Activated CD4-positive, CD25-positive, alpha-beta regulatory T cell treated with anti-CD3 and anti-CD28 coated beads, Interleukin-2, amount 50 U/mL, for 24 hours (primary cell): Measurements from ENCODE around the gene ADD1.

Experiments
- ATAC-seq, 2 donors: fragments of 150-1000 bp; cut with Tn5 transposase; one replicate each; pipeline ENCODE4 v1.10.0; 2021; ENCODE audit warnings: mild to moderate bottlenecking in 1 of 2, moderate library complexity in 1 of 2

Gene ADD1, protein sequence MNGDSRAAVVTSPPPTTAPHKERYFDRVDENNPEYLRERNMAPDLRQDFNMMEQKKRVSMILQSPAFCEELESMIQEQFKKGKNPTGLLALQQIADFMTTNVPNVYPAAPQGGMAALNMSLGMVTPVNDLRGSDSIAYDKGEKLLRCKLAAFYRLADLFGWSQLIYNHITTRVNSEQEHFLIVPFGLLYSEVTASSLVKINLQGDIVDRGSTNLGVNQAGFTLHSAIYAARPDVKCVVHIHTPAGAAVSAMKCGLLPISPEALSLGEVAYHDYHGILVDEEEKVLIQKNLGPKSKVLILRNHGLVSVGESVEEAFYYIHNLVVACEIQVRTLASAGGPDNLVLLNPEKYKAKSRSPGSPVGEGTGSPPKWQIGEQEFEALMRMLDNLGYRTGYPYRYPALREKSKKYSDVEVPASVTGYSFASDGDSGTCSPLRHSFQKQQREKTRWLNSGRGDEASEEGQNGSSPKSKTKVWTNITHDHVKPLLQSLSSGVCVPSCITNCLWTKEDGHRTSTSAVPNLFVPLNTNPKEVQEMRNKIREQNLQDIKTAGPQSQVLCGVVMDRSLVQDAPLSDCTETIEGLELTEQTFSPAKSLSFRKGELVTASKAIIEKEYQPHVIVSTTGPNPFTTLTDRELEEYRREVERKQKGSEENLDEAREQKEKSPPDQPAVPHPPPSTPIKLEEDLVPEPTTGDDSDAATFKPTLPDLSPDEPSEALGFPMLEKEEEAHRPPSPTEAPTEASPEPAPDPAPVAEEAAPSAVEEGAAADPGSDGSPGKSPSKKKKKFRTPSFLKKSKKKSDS

DNA sequence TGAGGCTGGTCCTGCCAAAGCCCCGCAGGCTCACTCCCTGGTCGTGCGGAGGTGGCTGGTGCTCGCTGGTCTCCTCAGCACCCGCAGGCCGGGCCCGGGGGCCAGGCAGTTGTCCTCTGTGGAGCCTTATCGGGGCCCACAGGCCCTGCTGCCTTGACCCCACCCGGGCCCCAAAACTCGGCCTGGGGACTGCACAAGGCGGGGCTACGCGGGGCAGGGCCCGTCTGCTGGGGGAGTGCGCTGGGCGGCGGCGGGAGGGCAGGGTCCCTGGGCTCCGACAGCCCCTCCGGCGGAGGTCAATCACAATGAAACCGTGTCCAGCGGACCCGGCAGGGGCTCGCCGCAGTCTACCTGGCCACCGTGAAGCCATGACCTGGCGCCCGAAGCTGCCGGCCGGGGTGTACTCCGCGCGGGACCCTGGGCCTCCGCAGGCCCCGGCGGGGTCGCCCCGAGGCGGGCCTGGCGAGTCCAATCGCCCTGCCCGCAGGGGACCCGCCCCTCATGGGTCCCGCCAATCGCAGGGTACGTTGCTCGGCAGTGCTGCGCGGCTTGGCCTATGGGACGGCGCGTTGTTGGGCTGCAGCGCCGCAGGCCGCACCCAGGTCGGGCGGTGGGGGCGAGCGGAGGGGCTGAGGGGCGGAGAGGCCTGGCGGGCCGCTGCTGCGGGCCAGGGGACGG lies at the start of gene ADD1:
TSS of gene ADD1 (plus strand) at position 582 of the 678 bp plus-strand sequence. CDS start 32,072 bp downstream, outside the sequence.
- ATAC-seq, result peak; percentile 93 to 95

DNA sequence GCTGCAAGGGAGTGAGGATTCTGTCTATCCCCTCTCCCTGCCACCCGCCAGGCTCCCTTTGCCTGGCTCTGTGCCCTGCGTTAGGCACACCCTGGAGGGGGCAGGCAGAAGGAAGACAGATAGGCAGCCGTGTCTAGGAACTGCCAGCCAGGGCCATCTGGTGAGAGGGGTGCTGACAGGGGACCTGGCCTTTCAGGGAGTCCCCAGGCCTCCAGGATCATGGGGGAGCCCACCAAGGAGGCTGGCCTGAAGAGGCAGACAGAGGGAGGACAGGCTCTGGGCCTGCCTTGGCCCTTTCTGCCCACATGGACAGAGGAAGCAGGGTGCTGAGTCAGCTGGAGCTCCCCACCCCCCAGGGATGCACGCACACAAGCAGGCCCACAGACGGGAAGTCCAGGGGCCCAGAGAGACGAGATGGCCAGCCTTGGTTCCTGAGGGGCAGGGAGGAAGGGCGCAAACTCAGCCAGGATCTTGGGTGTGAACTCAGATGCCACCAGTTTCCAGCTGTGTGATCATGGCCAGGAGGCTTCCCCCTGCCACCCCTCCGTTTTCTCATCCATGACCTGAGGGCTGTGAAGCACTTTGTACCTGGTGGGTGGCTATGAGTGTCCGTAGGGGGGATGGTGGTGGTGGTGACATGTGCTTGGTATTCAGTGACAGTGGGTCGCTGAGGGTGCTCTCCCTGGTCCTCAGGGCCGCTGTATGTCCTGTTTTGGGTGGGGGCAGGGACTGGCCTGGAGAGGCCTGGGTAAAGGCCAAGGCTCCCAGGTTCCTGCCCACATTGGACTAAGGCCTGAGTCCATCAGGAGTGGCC lies 49.0 kb upstream of the ADD1 start:
- ATAC-seq, result no peak

DNA sequence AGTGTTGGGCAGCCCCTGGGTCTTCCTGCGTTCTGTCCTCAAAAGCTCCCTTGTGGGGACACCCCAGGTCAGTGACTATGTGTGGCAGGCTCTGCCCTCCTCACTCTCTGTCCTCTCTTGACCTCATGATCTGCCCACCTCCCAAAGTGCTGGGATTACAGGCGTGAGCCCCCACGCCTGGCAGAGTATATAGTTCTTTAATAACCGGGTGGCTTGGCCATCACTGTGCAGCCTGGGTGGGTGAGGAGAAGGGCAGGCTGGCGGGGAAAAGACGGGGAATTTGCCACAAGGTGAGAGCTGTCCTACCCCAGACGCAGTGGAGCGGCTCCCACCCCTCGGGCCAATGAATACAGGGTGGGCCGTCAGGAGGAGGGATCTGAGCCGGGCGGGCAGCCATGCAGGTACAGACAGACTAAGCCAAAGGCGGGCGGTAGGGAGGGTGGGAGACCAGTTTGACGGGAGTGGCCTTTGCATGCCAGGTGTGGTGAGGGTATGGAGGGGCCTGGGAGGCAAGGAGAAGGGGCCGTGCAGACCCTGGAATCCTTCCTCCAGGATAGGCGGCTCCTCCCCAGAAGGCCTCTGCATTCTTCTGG lies 48.2 kb upstream of the ADD1 start:
- no peak for ATAC-seq

DNA sequence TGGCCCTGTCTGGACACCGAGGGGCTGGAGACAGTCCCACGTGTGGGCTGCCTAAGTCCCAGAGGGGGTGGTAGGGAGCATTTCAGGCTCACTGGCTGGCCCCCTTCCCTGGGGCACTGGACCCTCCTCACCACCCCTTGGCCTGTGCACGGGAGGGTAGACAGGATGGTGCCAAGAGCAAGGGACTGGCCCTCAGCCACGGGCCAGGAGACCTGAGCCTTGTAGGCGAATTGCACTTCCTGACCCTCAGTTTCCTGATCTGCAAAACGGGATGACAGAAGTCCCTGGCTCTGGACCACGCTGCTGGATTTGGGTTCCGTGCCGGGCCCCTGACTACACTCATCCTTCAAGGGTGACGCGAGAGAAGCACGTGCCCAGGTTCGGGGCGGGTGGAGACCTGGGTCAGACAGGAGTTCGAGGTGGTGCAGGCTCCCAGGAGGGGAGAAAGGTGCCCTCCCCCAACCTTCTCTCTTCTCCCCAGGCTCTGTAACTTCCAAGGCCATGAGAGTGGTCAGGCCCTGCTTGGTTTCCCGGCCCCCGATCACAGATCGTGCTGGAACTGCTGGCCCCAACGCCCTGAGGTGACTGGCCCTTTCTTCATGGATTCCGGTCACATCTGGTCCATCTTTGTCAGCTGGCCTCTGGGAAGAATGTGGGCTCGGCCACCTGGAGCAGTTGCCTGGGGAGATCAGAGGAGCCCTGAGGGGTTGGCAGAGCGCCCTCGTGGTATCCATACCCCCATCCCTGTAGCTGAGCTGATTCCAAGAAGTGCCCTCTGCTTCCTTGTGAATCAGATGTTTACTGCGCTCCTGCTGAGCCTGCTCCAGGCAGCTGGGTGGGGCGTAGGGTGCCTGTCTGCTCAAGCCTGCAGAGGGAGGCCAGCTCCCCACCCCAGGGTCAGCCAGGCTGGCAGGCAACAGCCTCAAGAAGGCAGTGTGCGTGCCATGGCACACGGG lies 47.5 kb upstream of the ADD1 start:
- no peak for ATAC-seq

DNA sequence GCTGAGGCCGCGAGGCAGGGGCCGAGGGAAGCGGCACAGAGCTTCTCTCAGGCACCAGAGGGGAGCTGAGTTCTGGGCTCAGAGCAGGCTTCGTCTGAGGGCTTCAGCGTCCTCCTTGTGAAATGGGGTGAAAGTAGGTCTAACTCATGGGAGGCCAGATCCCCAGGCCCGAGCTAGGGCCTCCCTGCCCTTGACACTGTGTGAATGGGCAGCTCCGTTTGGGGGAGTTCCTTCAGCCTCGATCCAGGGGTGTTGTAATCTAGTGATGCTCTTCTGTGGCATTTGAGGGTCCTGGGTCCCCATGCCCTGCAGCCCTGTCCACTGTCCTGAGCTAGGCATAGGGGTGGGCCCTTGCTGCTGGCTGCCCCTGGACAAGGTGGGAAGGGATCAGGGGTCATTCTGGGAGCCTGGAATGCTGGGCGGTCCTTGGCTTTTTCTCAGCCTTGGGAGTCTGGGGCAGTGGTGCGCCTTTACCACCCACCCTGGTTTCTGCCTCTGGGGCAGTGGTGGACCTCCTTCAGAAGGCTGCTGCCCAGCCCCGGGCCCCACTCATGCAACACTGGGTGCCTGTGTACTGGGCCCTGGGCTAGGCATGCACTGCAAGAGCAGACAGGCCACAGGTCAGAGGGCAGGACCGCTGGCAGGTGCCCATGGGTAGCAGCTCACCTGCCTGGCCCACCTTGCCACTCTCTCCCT lies 46.6 kb upstream of the ADD1 start:
- no peak for ATAC-seq

DNA sequence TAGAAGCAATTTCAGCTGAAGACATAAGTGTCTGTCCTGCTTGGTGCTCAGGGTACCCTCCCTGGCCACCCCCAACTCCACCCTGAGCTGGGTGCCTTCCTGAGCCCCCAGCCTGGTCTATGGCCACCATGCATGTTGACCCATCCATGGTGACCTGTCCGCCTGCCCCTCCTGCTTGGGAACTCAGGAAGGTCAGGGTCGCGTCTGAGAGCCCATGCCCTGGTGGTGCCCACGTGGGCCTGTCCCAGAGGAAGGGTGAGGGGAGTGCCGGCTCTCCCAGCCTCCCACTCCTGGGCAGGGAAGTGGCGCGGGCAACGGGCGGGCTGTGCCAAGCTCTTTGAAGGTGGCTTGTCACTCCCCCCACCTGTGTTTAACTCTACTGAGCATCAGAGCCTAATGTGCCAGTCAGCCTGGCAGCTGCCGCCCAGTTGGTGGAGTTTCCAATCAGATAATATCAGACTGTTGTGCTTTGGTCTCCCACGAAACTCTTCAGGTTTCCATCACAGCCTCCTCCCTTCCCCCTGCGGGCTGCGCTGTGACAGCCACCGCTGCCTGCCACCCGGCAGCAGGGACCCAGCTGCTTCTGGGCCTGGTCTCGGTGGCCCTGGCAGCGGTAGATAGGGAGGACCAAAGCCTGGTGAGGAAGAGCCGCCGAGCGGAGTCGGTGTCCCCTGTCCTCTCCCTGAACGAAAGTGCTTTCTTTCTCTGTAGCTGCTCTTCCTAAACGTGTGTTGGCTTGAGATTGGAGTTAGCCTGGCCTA lies 45.9 kb upstream of the ADD1 start:
- ATAC-seq, result peak; percentile 54 to 56

DNA sequence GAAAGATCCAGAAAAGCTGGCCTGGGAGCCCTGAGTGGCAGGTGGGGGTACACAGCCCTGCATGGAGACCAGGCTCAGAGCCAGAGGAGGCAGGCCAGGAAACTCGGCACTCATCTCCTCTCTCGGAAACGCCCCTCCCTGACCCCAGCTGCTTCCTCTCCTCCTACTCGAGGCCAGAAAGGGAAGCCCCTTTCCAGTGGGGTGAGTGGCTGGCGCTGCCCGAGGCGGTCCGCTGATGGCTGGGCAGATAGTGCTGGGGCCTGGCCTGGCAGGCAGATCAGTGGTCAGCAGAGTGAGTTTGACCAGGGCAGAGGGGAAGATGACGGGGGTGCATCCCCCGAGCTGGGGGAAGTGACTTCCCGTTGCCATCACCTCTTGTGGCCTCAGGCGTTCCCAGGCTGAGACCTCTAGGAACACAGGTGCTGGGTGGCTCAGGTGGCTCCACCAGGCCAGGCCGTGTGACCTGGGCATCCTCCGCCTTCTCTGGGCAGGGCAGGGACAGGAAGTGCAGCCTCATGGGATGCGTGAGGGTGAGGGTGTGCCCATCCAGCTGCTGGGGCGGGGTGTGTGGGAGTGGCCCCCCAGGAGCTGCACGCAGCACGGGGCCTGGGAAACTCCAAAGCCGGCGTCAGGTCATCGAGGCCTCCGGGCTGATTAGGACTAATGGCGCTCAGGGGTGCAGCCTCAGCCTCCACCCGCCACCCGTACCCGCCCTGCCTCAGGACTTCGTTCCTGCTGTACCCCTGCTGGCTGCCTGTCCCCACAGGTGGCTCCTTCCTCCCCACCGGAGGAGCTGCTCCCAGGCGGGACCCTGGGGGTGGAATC lies 45.0 kb upstream of the ADD1 start:
- peak; percentile 38 to 42 for ATAC-seq

DNA sequence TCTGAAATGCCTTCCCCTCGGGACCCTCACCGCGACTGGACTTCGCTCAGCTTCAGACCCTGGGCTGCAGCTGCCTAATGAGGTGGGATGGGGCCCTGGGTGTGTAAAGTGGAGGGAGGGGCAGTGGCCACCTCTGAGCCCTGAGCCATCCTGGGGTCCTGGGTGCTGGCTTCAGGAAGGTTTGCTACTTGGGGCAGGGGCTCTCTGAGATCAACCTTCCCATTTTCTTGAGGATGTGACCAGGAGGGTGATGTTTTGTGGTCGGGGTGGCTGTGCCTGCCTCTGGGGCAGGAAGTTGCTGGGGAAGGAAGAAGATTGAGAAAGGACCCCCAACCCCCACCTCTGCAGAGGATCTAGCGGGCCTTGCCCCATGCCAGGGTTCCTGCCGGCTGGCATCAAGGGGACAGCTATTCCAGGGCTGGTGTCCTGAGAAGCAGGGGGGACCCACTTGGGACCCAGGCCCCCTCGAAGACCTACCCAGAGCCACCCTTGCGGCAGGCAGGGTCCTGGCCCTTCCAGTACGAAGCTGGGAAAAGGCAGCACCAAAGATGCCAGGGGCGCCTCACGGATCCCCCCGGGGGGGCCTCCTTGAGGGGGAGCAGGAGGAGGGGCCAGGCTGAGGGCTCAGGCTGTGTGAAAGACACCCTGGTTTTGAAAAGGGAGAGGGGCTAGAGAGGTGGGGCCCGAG lies 44.3 kb upstream of the ADD1 start:
- ATAC-seq, result no peak

DNA sequence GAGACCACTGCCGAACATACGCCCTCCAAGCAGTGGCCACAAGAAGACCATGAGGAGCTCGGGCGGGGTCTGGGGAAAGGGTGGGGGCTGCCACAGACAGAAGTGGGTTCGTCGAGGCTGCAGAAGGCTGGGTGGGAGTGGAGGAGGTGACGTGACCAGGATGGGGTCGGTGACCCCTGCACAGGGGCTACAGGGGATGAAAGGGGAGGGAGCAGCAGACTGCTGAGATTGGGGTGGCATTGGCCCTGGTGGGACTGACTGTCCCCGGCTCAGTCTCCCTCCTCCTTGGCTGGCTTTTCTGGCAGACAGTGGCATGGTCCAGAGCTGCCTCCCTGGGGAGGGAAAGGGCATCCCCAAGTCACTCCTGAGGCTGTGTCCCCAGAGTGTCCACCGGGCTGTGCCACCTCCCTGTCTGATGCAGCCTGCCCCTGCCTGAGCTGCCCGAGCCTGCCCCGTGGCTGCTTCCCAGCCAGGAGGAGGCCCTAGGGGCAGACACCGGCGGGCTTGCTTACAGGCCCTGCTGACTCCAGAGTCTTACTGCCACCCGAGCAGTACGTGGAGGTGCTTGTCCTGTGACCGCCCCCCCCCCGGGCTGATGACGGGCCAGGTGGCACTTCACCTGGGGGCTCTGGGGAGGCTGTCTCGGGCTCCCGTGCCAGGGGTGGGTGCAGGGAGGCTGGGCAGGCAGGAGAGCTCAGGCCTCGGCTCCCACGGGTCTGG lies 43.5 kb upstream of the ADD1 start:
- ATAC-seq, result no peak

DNA sequence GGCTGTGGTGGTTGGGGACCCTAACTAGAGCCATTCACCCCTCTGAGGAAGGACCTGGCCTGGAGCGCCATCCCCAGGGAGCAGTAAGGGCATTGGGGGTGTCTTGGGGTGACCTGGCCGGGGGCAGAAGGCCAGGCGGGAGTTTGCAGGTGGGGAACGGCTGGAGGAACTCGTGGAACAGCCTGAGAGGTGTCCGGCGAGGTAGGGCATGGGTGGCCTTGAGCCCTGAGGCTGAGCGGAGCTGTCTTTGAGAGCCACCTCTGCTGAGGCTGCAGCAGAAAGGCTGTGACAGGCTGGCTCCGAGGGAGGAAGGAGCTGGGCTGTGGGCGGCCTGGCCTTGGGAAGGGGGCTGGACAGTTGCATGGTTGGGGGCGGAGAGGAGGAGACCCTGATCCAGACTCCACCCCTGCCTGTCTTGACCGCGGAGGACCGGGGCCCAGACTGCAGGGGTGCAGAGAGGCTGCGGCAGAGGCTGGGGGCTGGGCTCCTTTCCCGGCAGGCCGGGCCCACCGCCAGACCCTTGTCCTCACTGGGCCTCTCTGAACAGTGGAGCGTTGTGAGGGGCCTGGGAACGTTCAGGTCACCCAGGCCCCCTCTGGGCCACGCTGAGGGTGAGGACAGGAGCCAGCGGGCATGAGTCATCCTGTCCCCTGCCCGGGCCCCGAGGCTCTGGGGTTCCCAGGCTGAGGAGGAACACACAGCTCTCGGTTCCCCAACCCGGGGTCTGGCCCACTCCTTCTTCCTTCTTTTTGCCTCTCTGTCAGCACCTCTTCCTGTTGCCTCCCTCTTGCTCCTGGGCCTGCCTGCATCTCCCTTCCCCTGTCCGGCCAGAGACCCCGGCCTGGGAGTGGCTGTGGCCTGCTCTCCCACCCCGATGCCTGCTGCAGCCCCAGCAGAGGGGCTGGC lies 42.7 kb upstream of the ADD1 start:
- ATAC-seq, result peak; percentile 27 to 61

DNA sequence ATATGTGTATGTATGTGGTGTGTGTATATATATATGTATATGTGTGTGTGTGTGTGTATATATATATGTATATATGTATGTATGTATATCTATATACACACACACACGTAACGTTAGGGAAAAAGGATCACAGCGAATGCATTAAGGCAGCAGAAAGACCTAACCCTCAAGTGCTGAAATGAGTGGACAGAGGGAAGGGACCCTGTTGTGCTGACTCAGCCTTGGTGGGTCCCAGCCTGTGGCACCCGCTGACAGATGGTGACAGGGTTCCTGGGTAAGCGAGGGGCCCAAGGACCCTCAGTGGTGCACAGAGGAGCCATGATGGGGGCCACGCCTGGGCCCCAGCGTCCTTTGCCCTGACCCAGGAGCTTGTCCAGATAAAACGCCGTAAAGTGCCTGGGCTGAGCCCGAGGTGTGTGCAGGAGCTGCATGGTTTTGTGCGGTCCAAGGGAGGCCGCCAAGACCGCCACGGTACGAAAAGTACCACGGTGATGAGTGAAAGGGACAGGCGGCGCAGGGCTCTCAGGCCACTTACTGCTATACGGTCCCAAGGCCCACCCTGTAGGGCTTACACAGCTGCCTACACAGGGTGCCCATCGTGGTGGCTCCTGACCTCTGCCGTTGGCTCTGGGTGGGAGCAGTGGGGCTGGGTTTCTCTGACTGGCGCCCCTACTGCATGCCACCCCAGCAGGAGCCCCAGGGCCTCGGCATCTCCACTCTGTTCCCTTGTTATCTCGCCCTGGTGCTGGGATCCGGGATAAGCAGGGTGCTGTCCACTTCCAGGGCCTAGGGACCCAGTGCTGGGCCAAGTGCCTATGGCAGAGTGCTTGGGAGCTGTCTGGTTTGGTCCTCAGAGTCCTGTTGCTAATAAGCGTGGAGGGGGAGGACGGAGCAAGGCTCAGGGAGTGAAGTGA lies 40.8 kb upstream of the ADD1 start:
- no peak for ATAC-seq

DNA sequence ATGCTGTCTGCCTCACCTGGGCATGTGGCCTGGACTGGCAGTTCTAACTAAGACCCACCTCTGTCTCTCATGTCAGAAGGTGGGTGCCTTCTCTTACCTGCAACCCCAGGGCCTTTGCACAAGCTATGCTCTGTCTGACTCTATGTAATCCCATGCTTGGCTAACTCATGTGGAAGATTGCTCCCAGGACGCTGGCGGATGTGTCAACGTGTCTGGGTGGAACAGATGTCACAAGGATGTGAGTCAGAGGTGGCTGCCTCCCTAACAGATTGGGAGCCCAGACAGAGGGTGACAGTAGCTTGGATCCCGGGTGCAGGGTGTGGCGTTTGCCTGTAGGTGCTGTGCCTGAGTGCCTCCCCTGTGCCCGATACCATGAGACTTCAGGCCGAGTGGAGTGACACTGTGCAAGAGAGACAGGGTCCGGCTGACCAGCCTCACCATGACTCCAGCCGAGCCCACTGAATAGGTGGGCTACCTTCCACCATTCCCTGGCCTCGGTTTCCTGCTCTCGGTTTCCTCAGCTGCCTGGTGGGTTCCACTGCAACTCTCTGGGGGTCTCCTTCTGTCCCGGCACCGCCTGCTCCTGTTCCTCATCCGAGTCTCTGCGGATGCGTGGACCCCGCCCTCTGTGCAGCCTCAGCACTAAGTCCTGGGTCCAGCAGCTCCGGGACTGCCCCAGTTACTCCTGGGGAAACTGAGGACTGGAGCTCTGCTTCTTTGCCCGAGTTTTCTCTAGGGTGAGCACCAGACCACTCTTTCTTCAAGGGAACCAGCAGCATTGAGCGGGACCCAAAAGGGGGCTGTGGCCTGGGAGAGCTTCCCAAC lies 39.8 kb upstream of the ADD1 start:
- no peak for ATAC-seq

DNA sequence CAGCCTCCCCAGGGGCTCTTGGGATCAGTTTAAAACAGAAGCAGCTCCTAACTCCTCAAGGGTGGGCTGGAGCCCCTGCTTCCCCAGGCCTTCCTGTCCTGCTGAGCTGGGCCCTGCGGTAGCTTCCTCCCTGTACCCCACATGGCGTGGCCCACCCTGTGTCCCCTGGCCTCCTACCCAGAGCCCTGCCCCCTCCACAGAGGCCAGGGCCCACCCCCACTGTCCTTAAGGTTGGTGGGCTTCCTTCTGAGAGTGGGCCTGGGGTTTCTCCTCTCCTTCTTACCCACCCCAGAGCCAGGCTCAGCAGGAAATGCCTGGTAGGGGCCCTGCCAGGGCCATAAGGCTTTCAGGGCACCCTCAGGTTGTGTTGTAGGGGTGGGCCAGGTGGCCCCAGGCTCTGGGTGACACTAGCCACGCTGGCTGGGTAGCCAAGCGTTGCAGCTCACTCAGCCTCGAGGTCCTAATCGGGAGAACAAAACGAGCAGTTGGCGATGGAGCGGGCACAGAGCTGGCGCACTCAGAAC lies 39.1 kb upstream of the ADD1 start:
- no peak for ATAC-seq
